CD4-positive, alpha-beta T cell (primary cell): ENCODE data around the gene PRXL2B. TPM values are rescaled to one million over a fixed set of nuclear protein-coding genes. Genes with fewer than 3 reads are reported as not detected.
A peak's percentile ranks its signal among the peaks of the same experiment; 100 is the strongest.

ENCODE experiments used
- ATAC-seq: fragments of 200-7000 bp; cut with Tn5 transposase; one replicate; pipeline ENCODE4 v1.10.0; 2022; ENCODE audit warnings: mild to moderate bottlenecking; ENCODE audit not compliant: poor library complexity
- CTCF ChIA-PET: fragments of 350-600 bp; sonication (Branson Sonifier 250); formaldehyde crosslinking; loops from one replicate; lab custom pipeline; 2021; ENCODE audit warnings: antibody characterized with exemption, inconsistent platforms; lab: Charles Lee
- POLR2A ChIA-PET: fragments of 350-600 bp; sonication (Branson Sonifier 250); formaldehyde crosslinking; loops from one replicate; lab custom pipeline; 2021; ENCODE audit warnings: antibody characterized with exemption, inconsistent platforms; lab: Charles Lee
- DNase-seq, 14 experiments: peaks; one replicate each; pipeline ENCODE4 v3.0.0-alpha.2; 2013 to 2020; ENCODE audit warnings: mixed read lengths in 2 of 14
- H3K27ac ChIP-seq, 2 donors: one replicate each; pipeline versions ENCODE4 v1.5.1 to v1.7.0; 2013; ENCODE audit warnings: low read length in 2 of 2, low read depth in 1 of 2, mild to moderate bottlenecking in 1 of 2
- H3K27me3 ChIP-seq, 2 experiments: 1 replicate in 1 of 2; 2 replicates in 1 of 2; pipeline versions ENCODE4 v1.6.1 to v1.7.0; 2013; ENCODE audit warnings: low read length in 2 of 2, control low read depth in 1 of 2, mild to moderate bottlenecking in 1 of 2, moderate library complexity in 1 of 2; ENCODE audit not compliant: insufficient read depth in 2 of 2, control insufficient read depth in 1 of 2
- H3K36me3 ChIP-seq: one replicate; pipeline ENCODE4 v1.6.1; 2013; ENCODE audit warnings: low read length, control low read depth; ENCODE audit not compliant: insufficient read depth
- H3K4me1 ChIP-seq: one replicate; pipeline ENCODE4 v1.6.1; 2013; ENCODE audit warnings: low read length, control low read depth; ENCODE audit not compliant: insufficient read depth
- H3K4me3 ChIP-seq: one replicate; pipeline ENCODE4 v1.5.1; 2013; ENCODE audit warnings: mild to moderate bottlenecking, low read length, moderate library complexity
- H3K9me3 ChIP-seq, 2 experiments: 1 replicate in 1 of 2; 2 replicates in 1 of 2; pipeline versions ENCODE4 v1.6.1 to v1.7.0; 2013; ENCODE audit warnings: low read length in 2 of 2, mild to moderate bottlenecking in 2 of 2, control low read depth in 1 of 2, moderate library complexity in 1 of 2; ENCODE audit not compliant: control insufficient read depth in 1 of 2, insufficient read depth in 1 of 2
- H3K27ac Mint-ChIP-seq: one replicate; pipeline ENCODE4 v1.8.0; 2020; ENCODE audit warnings: mixed read lengths
- H3K27me3 Mint-ChIP-seq: one replicate; pipeline ENCODE4 v1.8.0; 2021; ENCODE audit warnings: mixed read lengths
- H3K36me3 Mint-ChIP-seq: one replicate; pipeline ENCODE4 v1.8.0; 2021; ENCODE audit warnings: low read depth, mixed read lengths
- H3K4me1 Mint-ChIP-seq: one replicate; pipeline ENCODE4 v1.8.0; 2021; ENCODE audit warnings: low read depth, mixed read lengths
- H3K4me3 Mint-ChIP-seq: one replicate; pipeline ENCODE4 v1.8.0; 2020; ENCODE audit warnings: mild to moderate bottlenecking, mixed read lengths
- H3K9me3 Mint-ChIP-seq: one replicate; pipeline ENCODE4 v1.8.0; 2020; ENCODE audit warnings: mixed read lengths
- intact Hi-C, 2 experiments: fragments of 100-400 bp; cut with DNase I in 1 of 2; cut with micrococcal nuclease in 1 of 2; formaldehyde crosslinking; loops; one replicate each; pipeline versions ENCODE4 v1.15.1 to v1.9.0; 2023 to 2025; cut with DNase I, micrococcal nuclease
- total RNA-seq, 174 experiments: library from RNA in 2 of 174; stranded (reverse) in 2 of 174; gene quantifications; one replicate each; pipeline ENCODE4 v1.2.3 and lab custom pipeline; 2021 to 2026
- TF ChIP-seq, protein P1 (sequence below): fragments of 200-600 bp; IDR thresholded peaks from one replicate; pipeline ENCODE4 v1.8.0; 2022; ENCODE audit warnings: antibody characterized with exemption, mild to moderate bottlenecking

Gene PRXL2B
- total RNA-seq, 2 experiments from 2014 or later = 11.0 to 12.8 TPM

- H3K36me3 ChIP-seq = no peaks in the 10 kb centered on the region
- intact Hi-C loops = no loop called here
- TF ChIP-seq, protein P1, sequence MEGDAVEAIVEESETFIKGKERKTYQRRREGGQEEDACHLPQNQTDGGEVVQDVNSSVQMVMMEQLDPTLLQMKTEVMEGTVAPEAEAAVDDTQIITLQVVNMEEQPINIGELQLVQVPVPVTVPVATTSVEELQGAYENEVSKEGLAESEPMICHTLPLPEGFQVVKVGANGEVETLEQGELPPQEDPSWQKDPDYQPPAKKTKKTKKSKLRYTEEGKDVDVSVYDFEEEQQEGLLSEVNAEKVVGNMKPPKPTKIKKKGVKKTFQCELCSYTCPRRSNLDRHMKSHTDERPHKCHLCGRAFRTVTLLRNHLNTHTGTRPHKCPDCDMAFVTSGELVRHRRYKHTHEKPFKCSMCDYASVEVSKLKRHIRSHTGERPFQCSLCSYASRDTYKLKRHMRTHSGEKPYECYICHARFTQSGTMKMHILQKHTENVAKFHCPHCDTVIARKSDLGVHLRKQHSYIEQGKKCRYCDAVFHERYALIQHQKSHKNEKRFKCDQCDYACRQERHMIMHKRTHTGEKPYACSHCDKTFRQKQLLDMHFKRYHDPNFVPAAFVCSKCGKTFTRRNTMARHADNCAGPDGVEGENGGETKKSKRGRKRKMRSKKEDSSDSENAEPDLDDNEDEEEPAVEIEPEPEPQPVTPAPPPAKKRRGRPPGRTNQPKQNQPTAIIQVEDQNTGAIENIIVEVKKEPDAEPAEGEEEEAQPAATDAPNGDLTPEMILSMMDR = no peak
- no peaks in the 10 kb centered on the region for H3K27me3 ChIP-seq
- no peaks in the 10 kb centered on the region for H3K9me3 Mint-ChIP-seq
- H3K27ac Mint-ChIP-seq = no peak overlapping the region
- ChIA-PET CTCF (no interaction called here), POLR2A (interaction anchor here (1.3 kb wide), 1 partner anchor 15 kb away, joined by 6 read pairs; the partner anchor contains the start of gene PRXL2B)
- no peak overlapping the region for H3K4me3 ChIP-seq
- DNase-seq (peak in 1 of 14 experiments; percentile 27), ATAC-seq (no peak)
- H3K27ac ChIP-seq = no peak overlapping the region
- no peaks in the 10 kb centered on the region for H3K4me1 ChIP-seq
- H3K4me3 Mint-ChIP-seq = no peak overlapping the region
- H3K36me3 Mint-ChIP-seq = no peaks in the 10 kb centered on the region
- H3K9me3 ChIP-seq = peaks cover 0 to 6% of the 10 kb centered on the region in 2 experiments
- H3K27me3 Mint-ChIP-seq = no peaks in the 10 kb centered on the region
- H3K4me1 Mint-ChIP-seq = peaks cover 9% of the 10 kb centered on the region
These were observed 16.2 kb upstream of the PRXL2B start for GRCh38 chr1:2570332-2570731.

- intact Hi-C loops = no loop called here
- no peak overlapping the region for H3K4me3 Mint-ChIP-seq
- peaks cover 8% of the 10 kb centered on the region for H3K4me1 ChIP-seq
- no peaks in the 10 kb centered on the region for H3K27me3 Mint-ChIP-seq
- no peak overlapping the region for H3K27ac Mint-ChIP-seq
- no peaks in the 10 kb centered on the region for H3K9me3 Mint-ChIP-seq
- no peak for ATAC-seq
- peaks cover 9% of the 10 kb centered on the region for H3K4me1 Mint-ChIP-seq
- no peak overlapping the region for H3K27ac ChIP-seq
- H3K9me3 ChIP-seq = peaks cover 0 to 6% of the 10 kb centered on the region in 2 experiments
- H3K36me3 ChIP-seq = no peaks in the 10 kb centered on the region
- no peak for DNase-seq
- no peaks in the 10 kb centered on the region for H3K27me3 ChIP-seq
- no peak overlapping the region for H3K4me3 ChIP-seq
- POLR2A ChIA-PET = interaction anchor here (1.4 to 1.5 kb wide), 3 partner anchors 10 to 15 kb away, joined by 3 to 7 read pairs (median 5); partner anchors contain the start of gene TNFRSF14
- no peaks in the 10 kb centered on the region for H3K36me3 Mint-ChIP-seq
- TF ChIP-seq, protein P1 = no peak
- CTCF ChIA-PET = interaction anchor here (1.7 to 2.2 kb wide), 2 partner anchors 10 to 15 kb away, joined by 4 read pairs; partner anchors contain the start of gene TNFRSF14
These were observed 15.2 kb upstream of the PRXL2B start for GRCh38 chr1:2571348-2571747.

- ChIA-PET CTCF (interaction anchor here (2.2 kb wide), 1 partner anchor 17 kb away, joined by 4 read pairs; the partner anchor contains the start of gene TNFRSF14), POLR2A (interaction anchor here (1.4 kb wide), 1 partner anchor 12 kb away, joined by 6 read pairs; no protein-coding TSS in a partner anchor)
- Histone ChIP-seq H3K27ac (no peak overlapping the region), H3K9me3 (peaks cover 0 to 6% of the 10 kb centered on the region in 2 experiments), H3K4me1 (peaks cover 29% of the 10 kb centered on the region), H3K4me3 (no peak overlapping the region), H3K27me3 (no peaks in the 10 kb centered on the region), H3K36me3 (no peaks in the 10 kb centered on the region)
- ATAC-seq (no peak), DNase-seq (no peak)
- TF ChIP-seq, protein P1 = no peak
- H3K27me3 Mint-ChIP-seq = no peaks in the 10 kb centered on the region
- H3K4me3 Mint-ChIP-seq = no peak overlapping the region
- no peak overlapping the region for H3K27ac Mint-ChIP-seq
- no peaks in the 10 kb centered on the region for H3K36me3 Mint-ChIP-seq
- H3K9me3 Mint-ChIP-seq = no peaks in the 10 kb centered on the region
- peaks cover 23% of the 10 kb centered on the region for H3K4me1 Mint-ChIP-seq
- intact Hi-C loops = no loop called here
These were observed 13.2 kb upstream of the PRXL2B start for GRCh38 chr1:2573250-2573920.
